Neural progenitor cell (in vitro differentiated cells): ENCODE data around the gene TNFRSF25.

Source experiments
- CTCF ChIP-seq: fragments of 200-600 bp; sonication (generic); IDR thresholded peaks from 2 replicates; pipeline ENCODE4 v1.5.1; 2017; ENCODE audit warnings: antibody characterized with exemption, mild to moderate bottlenecking
- EZH2phosphoT487 ChIP-seq: fragments of 200-600 bp; sonication (generic); IDR thresholded peaks from 2 replicates; pipeline ENCODE4 v1.6.1; 2017; ENCODE audit warnings: antibody characterized with exemption

GRCh38 chr1:6512908-6513280 is 46.9 kb upstream of the TNFRSF25 start:
- TF ChIP-seq EZH2phosphoT487 = no peak
- TF ChIP-seq CTCF = no peak
